ENCODE data around the gene TSTD1.

DNA sequence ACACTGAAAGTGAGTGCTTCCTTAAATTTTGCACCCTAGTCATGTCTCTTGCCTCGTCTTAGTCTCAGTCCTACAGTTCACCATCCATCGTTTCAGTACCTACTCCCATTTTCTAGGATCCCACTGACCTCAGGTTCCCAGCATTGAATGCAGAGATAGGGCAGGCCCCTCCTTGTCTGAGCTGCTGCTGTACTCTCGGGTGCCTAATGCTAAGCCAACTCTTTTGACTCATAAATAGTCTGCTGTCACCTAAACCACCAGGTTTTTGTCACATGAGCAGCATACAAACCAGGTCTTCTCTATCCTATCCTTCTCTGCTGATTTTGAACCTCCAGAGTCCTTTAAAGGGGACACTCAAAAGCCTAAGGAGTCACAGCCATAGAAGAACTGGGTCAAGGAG, 27.9 kb upstream of the TSTD1 start:
- TF ChIP-seq, protein P1, sequence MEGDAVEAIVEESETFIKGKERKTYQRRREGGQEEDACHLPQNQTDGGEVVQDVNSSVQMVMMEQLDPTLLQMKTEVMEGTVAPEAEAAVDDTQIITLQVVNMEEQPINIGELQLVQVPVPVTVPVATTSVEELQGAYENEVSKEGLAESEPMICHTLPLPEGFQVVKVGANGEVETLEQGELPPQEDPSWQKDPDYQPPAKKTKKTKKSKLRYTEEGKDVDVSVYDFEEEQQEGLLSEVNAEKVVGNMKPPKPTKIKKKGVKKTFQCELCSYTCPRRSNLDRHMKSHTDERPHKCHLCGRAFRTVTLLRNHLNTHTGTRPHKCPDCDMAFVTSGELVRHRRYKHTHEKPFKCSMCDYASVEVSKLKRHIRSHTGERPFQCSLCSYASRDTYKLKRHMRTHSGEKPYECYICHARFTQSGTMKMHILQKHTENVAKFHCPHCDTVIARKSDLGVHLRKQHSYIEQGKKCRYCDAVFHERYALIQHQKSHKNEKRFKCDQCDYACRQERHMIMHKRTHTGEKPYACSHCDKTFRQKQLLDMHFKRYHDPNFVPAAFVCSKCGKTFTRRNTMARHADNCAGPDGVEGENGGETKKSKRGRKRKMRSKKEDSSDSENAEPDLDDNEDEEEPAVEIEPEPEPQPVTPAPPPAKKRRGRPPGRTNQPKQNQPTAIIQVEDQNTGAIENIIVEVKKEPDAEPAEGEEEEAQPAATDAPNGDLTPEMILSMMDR (IDR thresholded peaks at IDR 0.05 in 4 of 5, conservative IDR thresholded peaks at IDR 0.05 in 1 of 5): no peak
- no peak for TF ChIP-seq POLR2A (IDR thresholded peaks at IDR 0.05)

All from gastrocnemius medialis (tissue), 4 donors.